Stimulated activated CD8-positive, alpha-beta memory T cell treated with anti-CD3 and anti-CD28 coated beads, Interleukin-4, amount 100 ng/mL, for 4 hours (primary cell): ENCODE data around the gene RSPH1.
"Not testable (repeated sequence)": the region's sequence is repeated elsewhere in the genome, so short reads cannot be mapped to it uniquely, and the experiment has no call there.

Experiments
- DNase-seq, 2 donors: peaks; one replicate each; pipeline ENCODE4 v3.0.0-alpha.2; 2020; ENCODE audit warnings: low read depth in 2 of 2, low spot score in 1 of 2

RSPH1 gene

DNA sequence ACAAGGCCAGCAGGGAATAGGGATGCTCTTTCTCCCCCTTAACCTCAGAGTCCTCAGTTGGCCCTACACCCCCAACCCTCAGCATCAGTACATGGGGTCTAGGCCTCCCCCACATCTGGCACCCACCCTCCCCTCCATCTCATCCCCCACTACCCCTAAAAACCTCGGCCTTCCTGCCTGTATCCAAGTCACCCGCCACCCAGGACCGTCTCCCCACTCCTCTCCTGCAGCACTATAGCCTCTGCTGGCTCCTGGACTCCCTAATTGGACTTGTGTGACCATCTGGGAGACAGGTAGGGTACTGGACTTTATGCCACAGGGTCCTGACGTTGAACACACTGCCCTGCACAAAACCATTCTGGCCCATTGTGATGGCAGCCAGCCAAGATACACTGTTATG is 6.0 kb downstream of the RSPH1 start:
- no peak for DNase-seq

DNA sequence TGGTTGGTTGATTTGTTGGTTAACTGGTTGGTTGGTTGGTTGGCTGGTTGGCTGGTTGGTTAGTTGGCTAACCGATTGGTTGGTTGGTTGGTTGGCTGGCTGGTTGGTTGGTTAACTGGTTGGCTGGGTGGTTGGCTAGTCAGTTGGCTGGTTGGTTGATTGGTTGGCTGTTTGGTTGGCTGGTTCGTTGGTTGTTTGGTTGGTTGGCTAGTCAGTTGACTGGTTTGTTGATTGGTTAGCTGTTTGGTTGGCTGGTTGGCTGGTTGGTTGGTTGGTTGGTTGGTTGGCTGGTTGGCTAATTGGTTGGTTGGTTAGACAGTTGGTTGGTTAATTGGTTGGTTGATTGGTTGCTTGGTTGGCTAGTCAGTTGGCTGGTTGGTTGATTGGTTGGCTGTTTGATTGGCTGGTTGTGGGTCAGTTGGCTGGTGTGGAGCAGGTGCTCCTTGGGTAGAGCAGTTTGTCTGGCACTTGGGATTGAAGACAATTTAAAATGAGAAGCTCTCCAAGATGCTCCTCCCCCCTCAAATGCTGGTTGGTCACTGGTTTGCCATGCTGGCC is 6.9 kb downstream of the RSPH1 start:
- no peak for DNase-seq

DNA sequence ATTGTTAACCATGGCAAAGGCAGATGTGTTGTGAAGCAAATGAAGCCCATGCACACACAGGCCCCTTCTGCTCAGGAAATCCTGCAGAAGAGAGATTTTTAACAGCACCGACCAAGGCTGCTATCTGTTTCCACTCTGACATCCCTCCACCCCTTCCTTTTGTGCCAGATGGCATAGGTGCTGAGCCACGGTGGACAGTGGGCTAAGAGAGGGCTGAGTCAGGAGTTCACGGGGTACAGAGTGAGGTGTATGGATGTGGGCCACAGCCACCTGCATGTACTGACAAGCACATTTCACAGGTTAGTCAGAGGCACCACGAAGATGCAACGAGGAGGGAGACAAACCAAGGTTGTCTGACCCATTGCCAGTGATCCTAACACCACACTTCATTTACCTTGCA is 9.5 kb downstream of the RSPH1 start:
- no peak for DNase-seq

DNA sequence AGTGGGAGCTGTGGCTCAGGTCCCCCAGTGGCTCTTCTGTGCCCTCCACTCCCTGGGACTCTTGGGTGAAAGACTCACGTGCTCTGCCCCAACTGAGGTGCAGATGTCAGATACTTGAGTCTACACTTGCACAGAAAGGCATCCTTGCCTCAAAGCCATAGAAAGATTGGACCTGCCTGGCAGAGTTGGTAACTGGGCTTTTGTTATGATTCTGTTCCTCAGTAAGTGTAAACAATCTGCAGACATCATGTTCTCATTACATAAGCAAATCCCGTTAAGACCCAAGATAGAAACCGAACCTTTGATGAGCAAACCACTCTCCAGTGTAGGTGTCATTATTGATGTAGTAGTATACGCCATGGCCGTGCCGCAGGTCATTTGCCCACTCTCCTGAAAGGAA is 10.0 kb downstream of the RSPH1 start:
- no peak for DNase-seq

DNA sequence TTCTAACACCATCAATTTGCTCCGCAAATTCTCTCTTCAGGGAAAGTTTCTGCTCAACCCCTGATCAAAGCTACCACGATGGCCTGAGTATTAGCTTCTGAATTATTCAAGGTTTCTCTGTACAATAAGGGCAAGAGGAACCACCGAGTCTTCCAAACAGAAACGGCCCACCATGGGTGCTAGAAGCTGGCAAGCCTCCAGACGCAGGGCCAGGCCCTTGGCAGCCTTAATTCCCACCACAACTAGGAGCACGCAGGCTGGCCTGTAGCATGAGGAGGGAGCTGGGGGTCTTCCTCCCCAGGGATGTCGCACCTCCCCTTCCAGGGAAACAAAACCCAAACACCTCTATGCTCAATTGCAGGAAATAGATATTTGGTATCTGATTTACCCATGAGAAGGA is 11.1 kb downstream of the RSPH1 start:
- no peak for DNase-seq

DNA sequence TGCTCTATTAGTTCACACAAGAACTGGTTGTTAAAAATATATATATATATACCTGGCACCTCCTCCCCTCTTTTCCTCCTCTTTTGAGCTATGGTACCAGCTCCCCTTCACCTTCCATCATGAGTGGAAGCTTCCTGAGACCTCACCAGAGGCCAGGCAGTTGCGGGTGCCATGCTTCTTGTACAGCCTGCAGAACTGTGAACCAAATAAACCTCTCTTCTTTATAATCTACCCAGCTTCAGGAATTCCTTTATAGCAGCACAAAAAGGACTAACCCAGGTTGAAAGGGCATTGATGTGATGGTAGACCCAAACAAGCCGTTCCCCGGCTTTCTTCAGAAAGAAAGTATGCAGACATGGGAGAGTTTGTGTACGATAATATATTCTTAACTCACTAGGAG is 14.9 kb downstream of the RSPH1 start:
- no peak for DNase-seq

DNA sequence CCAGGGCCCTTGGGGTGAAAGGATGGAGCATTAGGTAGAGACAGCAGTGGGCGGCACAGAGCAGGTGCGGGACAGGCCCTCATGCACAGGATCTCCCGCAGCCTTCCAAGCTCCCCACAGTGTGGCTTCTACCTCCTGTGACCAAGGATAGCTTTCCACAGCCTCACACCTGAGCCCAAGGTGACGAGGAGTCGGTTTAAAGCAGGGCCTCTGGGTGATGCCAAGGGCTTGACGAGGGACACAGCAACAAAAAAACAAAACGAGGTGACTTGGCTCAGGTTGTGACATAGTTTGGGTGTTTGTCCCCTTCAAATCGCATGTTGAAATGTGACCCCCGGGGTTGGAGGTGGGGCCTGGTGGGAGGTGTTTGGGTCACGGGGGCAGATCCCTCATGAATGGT is 15.3 kb downstream of the RSPH1 start:
- DNase-seq = no peak

DNA sequence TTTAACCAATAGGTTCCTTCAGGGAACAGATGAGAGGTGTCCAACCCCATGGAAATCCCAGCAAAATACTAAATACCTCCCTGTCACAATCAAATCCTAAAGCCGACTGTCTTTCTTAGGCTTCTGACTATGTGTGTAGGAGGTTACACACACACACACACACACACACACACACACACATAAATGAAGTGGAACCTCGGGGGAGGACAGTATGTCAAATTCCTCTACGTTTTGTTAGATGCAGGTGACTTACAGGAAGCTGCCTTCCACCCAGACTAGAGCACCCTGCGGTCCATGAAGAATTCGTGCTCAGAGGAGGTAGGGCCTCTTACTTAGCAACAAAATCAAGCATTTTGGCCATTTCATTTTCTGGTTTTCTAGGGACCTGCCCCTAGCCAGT is 16.4 kb downstream of the RSPH1 start:
- no peak for DNase-seq

DNA sequence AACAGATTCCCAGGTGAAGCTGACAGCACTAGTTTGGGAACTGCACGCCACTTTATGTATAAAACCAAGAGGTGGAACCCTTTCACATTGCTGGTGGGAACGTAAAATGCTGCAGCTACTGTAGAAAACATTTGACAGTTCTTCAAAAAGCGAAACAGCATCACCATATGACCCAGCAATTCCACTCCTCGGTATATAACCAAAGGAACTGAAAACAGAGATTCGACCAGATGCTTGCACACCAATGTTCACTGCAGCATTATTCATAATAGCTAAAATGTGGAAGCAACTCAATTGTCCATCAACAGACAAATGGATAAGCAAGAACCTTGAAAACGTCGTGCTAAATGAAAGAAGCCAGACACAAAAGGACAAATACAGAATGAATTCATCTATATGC is 17.5 kb downstream of the RSPH1 start:
- no peak for DNase-seq

DNA sequence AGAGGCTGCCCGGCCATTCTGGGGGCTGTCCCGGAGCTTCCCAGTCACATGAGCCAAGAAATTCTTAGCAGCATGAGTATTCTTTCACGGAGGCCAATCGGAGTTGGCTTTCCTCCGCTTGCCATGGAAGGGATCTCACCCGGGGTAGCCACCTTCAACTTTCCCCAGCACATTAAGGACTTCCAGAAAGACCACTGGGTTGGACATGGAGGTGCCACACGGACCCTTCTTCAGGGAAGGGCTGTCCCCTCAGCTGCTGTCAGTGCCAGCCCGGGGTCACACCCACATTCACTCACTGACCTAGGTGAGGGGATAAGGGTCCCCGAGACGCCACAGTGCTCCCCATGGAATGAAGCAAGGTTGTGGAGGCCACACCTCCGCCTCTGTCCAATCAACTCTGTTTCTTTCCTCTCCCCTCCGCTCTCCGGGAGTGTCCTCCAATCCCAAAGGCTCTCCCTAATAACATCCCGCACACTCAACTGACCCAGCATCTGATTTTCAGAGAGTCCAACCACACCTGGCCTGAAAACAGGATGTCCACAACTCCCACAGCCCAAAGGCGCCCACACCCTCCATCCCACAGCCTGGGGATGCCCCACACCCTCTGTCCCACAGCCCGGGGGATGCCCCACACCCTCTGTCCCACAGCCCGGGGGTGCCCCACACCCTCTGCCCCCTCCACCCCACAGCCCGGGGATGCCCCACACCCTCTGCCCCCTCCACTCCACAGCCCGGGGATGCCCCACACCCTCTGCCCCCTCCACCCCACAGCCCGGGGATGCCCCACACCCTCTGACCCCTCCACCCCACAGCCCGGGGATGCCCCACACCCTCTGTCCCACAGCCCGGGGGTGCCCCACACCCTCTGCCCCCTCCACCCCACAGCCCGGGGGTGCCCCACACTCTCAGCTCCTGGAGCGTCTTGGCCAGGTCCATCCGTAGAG is 19.4 kb downstream of the RSPH1 start:
- no peak for DNase-seq

DNA sequence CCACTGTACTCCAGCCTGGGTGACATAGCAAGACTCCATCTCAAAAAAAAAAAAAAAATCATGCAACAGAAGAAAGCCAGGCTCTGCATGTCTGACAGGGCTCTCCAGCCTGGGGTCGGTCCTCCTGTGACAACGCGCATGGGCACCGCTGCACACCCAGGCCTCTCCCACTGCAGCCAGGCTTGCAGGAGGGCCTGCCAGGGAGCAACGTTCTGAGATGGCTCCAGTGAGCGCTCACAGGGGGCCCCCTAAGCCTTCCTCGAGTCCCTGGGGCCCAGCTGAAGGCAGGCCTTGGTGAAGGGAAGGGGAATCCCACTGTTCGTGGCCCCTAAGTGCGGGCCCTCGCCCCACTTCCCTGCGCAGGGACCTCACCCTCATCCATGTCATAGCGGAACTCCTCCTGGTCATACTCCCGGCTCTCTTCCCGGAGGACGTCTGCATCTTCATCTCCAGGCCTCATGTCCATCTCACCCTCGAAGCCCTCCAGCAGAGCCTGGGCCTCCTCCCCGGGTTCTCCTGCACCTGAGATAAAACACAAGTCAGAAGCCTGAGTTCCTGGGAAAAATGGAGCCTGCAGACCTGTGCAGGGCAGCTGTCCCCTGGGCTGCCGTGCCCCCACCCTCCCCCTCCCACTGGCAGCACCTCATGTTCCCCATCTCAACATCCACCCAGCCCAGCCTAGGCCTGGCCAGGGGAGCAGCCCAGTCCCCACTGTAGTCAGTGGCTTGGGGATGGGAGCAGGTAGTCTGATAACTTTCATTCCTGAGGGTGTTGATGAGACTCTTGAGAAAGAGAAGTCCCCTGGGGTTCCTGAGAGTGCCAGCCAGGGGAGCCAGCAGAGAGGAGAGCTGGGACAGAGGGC is 20.3 kb downstream of the RSPH1 start:
- no peak for DNase-seq

DNA sequence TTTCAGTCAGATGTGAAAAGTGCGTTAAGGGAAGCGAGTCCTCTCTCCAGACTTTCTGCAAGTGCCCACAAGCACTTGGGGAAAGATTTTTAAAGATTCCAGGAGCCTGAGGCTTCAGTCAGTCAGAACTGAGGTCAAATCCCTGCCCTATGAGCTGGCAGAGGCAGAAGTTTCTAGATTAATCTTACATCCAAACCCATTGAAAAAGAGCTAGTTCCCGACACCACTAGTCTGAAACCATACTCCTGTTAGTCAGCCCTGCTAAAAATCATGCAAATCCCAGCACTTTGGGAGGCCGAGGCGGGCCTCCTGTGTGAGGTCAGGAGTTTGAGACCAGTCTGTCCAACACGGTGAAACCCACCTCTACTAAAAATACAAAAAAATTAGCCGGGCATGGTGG is 21.0 kb downstream of the RSPH1 start:
- no peak for DNase-seq

DNA sequence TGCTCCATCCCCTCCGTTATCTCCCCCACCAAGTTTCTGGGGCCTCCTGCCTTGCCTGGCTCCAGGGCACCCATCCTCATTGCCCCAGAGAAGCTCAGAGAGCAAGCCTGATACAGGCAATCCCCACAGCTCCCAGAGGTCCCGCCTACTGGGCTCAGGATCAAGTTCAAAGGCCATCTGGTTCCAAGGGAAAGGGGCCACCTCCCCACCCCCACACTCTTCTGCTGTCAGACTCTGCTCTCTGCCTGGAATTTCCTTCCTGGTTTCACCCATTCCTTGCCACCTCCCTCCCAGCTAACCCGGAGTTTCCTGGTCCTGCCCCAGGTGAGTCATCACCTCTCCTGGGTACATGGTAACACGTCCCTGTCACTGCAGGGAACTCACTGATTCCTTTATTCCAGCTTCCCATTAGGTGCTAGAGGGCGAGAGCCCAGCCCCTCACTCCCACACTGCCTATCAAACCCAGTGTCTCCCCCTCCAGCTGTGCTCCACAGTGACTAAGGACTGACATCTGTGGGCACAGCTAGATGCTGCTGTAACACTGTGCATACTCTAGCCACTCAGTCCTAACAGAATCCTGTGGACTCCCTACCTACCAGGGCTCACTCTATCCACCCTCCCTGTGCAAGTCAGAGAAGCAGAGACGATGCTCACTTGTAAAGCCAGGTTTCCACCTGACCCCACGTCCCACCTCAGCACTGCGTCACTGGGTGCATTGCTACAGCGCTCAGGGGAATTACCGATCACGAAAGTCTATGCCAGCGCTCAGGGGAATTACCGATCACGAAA is 21.8 kb downstream of the RSPH1 start:
- DNase-seq = no peak

DNA sequence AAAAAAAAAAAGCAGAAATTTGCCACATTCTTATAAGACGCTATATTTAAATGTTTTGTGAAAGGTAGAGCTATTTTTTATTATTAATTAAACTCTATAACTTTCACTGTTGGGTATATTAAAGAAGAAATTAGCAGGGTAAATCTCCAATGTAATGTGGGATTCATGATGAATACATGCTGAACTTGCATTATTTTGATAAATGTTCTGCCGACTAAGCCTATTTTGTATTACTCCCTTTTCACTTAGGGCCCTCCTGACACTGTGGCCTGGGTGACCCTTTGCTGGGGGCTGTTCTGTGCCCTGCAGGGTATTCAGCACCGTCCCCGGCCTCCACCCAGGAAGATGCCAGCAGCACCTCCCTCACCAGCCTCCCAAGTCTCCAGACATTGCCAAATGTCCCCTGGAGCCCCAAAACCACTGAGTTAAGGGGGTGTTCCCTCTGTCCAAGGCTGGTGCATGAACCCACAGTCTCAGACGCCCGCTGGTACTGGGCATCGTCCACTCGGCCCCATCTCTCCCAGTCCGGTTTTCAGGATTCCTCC is 22.5 kb downstream of the RSPH1 start:
- DNase-seq = no peak

DNA sequence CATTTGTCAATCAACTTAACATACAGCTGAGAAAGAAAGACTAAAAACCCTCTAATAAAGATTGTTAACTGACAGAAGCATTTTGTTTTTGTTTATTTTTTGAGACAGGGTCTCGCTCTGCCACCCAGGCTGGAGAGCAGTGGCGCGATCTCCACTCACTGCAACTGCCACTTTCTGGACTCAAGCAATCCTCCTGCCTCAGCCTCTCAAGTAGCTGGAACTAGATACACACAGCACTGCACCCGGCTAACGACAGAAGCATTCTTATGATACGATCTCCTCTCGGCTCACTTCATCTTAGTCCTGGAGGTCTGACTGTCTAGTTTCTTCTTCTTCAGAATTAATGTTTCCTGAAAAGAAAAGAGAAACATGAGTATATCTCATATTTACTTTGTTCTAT is 23.5 kb downstream of the RSPH1 start:
- DNase-seq = no peak

DNA sequence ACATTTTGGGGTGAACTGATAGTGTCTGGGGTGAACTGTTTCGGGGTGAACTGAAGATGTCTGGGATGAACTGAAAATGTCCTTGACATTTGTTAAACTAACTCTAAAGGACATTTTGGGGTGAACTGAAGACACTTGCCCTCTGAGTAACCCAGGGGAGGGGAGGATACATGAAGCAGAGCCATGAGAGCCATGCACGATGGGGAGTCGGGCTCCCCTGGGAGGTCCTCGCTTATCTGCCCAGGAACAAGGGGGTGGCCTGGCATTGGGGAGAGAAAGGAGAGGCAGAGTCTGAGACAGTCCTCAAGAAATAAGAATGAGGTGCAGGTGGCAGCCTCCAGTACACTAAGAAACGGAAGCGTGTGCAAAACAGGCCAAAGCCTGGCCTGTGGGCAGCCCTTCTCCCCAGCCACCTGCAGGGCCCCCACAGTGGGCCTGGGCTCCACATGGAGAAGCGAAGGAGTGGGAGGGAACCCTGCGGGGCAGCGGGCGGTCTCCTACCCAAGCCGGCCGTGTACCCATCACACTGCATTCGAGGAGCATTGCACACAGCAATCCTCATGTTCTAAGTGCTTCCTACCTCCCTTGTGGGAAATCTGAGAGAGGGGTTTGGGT is 24.2 kb downstream of the RSPH1 start:
- no peak for DNase-seq

DNA sequence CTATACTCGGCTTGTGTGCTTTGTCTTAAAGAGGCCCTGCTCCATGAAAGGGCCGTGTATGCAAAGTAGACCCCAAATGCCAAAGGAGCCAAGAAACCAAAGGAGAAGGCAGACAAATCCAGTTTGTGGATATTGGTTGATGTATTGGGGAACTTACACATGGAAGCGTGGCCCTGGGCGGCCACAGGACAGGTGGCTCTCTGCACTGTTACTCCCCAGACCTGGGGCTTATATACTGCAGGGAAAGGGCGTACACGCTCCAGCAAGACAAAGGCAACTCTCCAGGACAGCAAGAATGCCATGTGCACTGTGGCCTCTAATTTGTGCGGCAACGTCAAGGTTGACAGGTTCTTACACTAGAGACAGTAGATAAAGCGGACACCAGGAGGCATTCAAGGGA is 24.8 kb downstream of the RSPH1 start:
- no peak for DNase-seq

DNA sequence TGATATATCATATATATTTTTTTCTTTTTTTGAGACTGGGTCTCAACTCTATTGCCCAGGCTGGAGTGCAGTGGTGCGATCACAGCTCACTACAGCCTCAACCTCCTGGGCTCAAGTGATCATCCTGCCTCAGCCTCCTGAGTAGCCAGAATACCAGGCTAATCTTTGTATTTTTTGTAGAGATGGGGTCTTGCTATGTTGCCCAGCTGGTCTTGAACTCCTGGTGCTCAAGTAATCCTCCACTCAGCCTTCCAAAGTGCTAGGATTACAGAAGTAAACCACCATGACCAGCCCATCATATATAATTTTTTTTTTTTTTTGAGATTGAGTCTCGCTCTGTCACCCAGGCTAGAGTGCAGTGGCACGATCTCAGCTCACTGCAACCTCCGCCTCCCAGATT is 26.3 kb downstream of the RSPH1 start:
- DNase-seq = not testable (repeated sequence)

DNA sequence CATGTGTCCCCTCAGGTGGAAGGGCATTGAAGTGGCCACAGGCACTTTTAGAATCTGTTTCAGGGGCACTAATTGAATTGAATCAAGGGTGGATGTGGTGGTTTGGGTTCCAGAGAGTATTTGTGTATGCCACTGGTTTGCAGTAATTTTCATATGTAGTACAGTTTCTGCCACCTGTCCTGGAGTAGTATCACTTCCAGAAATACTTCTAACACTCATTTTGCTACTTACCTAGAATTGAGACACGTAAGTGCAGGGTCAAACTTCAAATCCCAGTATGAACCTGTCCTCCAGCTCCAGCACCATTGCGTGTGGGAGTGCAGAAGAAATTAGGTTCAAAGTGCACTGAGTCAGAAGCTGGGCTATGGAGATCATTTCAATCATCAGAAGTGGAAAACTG is 26.8 kb downstream of the RSPH1 start:
- no peak for DNase-seq

DNA sequence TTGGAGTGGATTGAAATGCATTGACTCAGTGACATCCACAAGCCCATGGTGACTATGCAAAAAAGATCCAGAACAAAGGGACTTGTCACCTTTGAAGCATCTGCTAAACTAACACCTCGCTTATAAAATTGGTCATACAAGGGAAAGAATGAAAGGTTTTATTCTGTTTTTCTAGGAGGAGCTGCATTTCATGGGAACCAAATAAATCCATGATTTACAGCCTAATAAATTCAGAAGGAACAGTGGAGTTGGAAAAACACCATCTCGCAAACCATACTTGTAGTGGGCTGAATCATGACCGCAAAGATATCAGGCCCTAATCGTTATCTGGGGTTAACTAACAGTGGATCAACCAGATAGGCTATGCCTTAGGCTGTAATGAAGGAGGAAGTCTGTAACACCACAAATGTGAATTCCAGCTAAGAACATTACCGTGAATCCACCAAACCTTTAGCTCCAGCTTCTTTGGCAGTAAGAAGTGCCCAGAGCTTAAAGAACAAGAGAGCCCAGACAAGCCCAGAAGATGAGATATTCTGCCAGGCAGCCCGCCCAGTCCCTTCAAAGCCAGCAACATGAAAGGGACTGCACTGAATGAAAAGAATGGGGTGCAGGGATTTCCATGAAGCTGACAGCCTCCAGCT is 27.4 kb downstream of the RSPH1 start:
- no peak for DNase-seq
